GM23338 (cell line): ENCODE measurements around the gene RPTOR. TPM values are rescaled to one million over a fixed set of nuclear protein-coding genes. Genes with fewer than 3 reads are reported as not detected.

Experiments
- ATAC-seq: fragments of 200-7000 bp; cut with Tn5 transposase; 3 replicates; pipeline ENCODE4 v1.9.1; 2020
- DNase-seq: peaks from one replicate; pipeline ENCODE4 v3.0.0-alpha.2; 2015; ENCODE audit warnings: low spot score
- H2AFZ ChIP-seq: fragments of 200-600 bp; sonication (generic); 2 replicates; pipeline ENCODE4 v1.8.0; 2016; ENCODE audit warnings: antibody characterized with exemption, mild to moderate bottlenecking, moderate library complexity
- H3F3A ChIP-seq: fragments of 200-600 bp; sonication (generic); replicated peaks from 2 replicates; pipeline ENCODE4 v1.8.0; 2017; ENCODE audit warnings: antibody characterized with exemption, mixed run types, low read depth
- H3K27ac ChIP-seq: fragments of 200-600 bp; sonication (generic); 2 replicates; pipeline ENCODE4 v1.6.1; 2016; ENCODE audit warnings: low read depth
- H3K27me3 ChIP-seq: fragments of 200-600 bp; sonication (generic); 2 replicates; pipeline ENCODE4 v1.8.0; 2016; ENCODE audit warnings: mild to moderate bottlenecking, mixed run types, moderate library complexity; ENCODE audit not compliant: insufficient read depth
- H3K36me3 ChIP-seq: fragments of 200-600 bp; sonication (generic); 2 replicates; pipeline ENCODE4 v1.8.0; 2016; ENCODE audit warnings: mild to moderate bottlenecking; ENCODE audit not compliant: insufficient read depth
- H3K4me1 ChIP-seq: fragments of 200-600 bp; sonication (generic); 2 replicates; pipeline ENCODE4 v1.8.0; 2016; ENCODE audit warnings: mild to moderate bottlenecking, moderate library complexity; ENCODE audit not compliant: insufficient read depth
- H3K4me2 ChIP-seq: fragments of 200-600 bp; sonication (generic); 2 replicates; pipeline ENCODE4 v1.7.1; 2017; ENCODE audit warnings: mixed run types
- H3K4me3 ChIP-seq: fragments of 200-600 bp; sonication (generic); 2 replicates; pipeline ENCODE4 v1.6.1; 2016; ENCODE audit warnings: mixed run types
- H3K79me2 ChIP-seq: fragments of 200-600 bp; sonication (generic); replicated peaks from 2 replicates; pipeline ENCODE4 v1.8.0; 2017; ENCODE audit warnings: mild to moderate bottlenecking; ENCODE audit not compliant: insufficient read depth
- H3K9me2 ChIP-seq: fragments of 200-600 bp; sonication (generic); 2 replicates; pipeline ENCODE4 v1.8.0; 2017; ENCODE audit not compliant: insufficient read depth
- H4K20me1 ChIP-seq: fragments of 200-600 bp; sonication (generic); replicated peaks from 2 replicates; pipeline ENCODE4 v1.8.0; 2017; ENCODE audit warnings: mild to moderate bottlenecking; ENCODE audit not compliant: insufficient read depth
- H3K27ac Mint-ChIP-seq: 2 replicates; pipeline ENCODE4 v1.8.0; 2020; ENCODE audit warnings: inconsistent platforms, mild to moderate bottlenecking, moderate library complexity, mixed read lengths
- H3K27me3 Mint-ChIP-seq: 3 replicates; pipeline ENCODE4 v1.8.0; 2022; ENCODE audit warnings: low read depth, mild to moderate bottlenecking, moderate library complexity, mixed read lengths, inconsistent platforms; ENCODE audit not compliant: insufficient read depth, poor library complexity
- H3K36me3 Mint-ChIP-seq: 3 replicates; pipeline ENCODE4 v1.8.0; 2021; ENCODE audit warnings: low read depth, mild to moderate bottlenecking, inconsistent platforms, moderate library complexity, mixed read lengths
- H3K4me1 Mint-ChIP-seq: 3 replicates; pipeline ENCODE4 v1.8.0; 2020; ENCODE audit warnings: mild to moderate bottlenecking, inconsistent platforms, mixed read lengths
- H3K4me3 Mint-ChIP-seq: 3 replicates; pipeline ENCODE4 v1.8.0; 2021; ENCODE audit warnings: moderate library complexity, mild to moderate bottlenecking, inconsistent platforms, mixed read lengths
- H3K9me3 Mint-ChIP-seq: 3 replicates; pipeline ENCODE4 v1.8.0; 2020; ENCODE audit warnings: moderate library complexity, mild to moderate bottlenecking, inconsistent platforms, mixed read lengths
- CREB1 ChIP-seq: fragments of 250-450 bp; sonication (Bioruptor Pico); IDR thresholded peaks from 2 replicates; pipeline ENCODE4 v1.5.0; 2020; ENCODE audit warnings: low read depth, mild to moderate bottlenecking, moderate library complexity
- CTCF ChIP-seq, 2 experiments: fragments of 200-600 bp in 1 of 2; sonication (generic) in 1 of 2; conservative IDR thresholded peaks; 2 replicates each; pipeline versions ENCODE4 v1.5.1 to v1.6.1; 2016 to 2017; ENCODE audit warnings: antibody characterized with exemption in 2 of 2, low read depth in 2 of 2, mild to moderate bottlenecking in 2 of 2, moderate library complexity in 1 of 2
- ETS1 ChIP-seq: IDR thresholded peaks from 2 replicates; pipeline ENCODE4 v1.6.1; 2016; ENCODE audit warnings: antibody characterized with exemption
- EZH2phosphoT487 ChIP-seq: fragments of 200-600 bp; sonication (generic); IDR thresholded peaks from one replicate; pipeline ENCODE4 v1.8.1; 2018; ENCODE audit warnings: antibody characterized with exemption; ENCODE audit not compliant: unreplicated experiment
- JUNB ChIP-seq: IDR thresholded peaks from one replicate; pipeline ENCODE4 v1.6.1; 2016; ENCODE audit warnings: antibody characterized with exemption; ENCODE audit not compliant: unreplicated experiment
- POLR2AphosphoS5 ChIP-seq: IDR thresholded peaks from 2 replicates; pipeline ENCODE4 v1.6.1; 2016; ENCODE audit warnings: antibody characterized with exemption, low read depth
- REST ChIP-seq: IDR thresholded peaks from one replicate; pipeline ENCODE4 v1.6.1; 2018; ENCODE audit warnings: antibody characterized with exemption; ENCODE audit not compliant: unreplicated experiment
- STAT1 ChIP-seq: IDR thresholded peaks from one replicate; pipeline ENCODE4 v1.6.1; 2016; ENCODE audit warnings: antibody characterized with exemption; ENCODE audit not compliant: unreplicated experiment
- ZNF114 ChIP-seq: fragments of 250-450 bp; sonication (Bioruptor Pico); IDR thresholded peaks from 2 replicates; pipeline ENCODE4 v1.5.0; 2020; ENCODE audit warnings: mild to moderate bottlenecking, moderate library complexity
- ZNF462 ChIP-seq: fragments of 250-450 bp; sonication (Bioruptor Pico); IDR thresholded peaks from 2 replicates; pipeline ENCODE4 v1.5.0; 2020; ENCODE audit warnings: mild to moderate bottlenecking, moderate library complexity
- polyA plus RNA-seq: library from polyadenylated mRNA; unstranded; fragments of >200 nt; fragmentation: Nextera tagmentation; extraction: Ambion mirVana; gene quantifications from 2 replicates; pipeline ENCODE4 v1.2.1, GENCODE V29; 2016
- total RNA-seq: library from RNA; depleted of rRNA; stranded (reverse); fragments of >200 nt; shearing (Covaris generic); gene quantifications from 2 replicates; pipeline ENCODE4 v1.2.3, GENCODE V29; 2014

Gene RPTOR
- total and polyA plus RNA-seq, 2 experiments from 2014 or later = 9.5 to 38.0 TPM

GRCh38 chr17:80762076-80762475 lies 217.4 kb downstream of the RPTOR start:
- Mint-ChIP-seq H3K36me3 (no peaks in the 10 kb centered on the region; the same call in 2 of the 3 replicates), H3K27ac (no peak overlapping the region), H3K4me1 (peaks cover 12% of the 10 kb centered on the region), H3K4me3 (no peak overlapping the region), H3K9me3 (no peaks in the 10 kb centered on the region), H3K27me3 (no peaks in the 10 kb centered on the region)
- Histone ChIP-seq H3F3A (no peaks in the 10 kb centered on the region), H3K36me3 (no peaks in the 10 kb centered on the region), H3K4me1 (no peaks in the 10 kb centered on the region), H3K27me3 (no peaks in the 10 kb centered on the region), H3K9me2 (no peaks in the 10 kb centered on the region), H3K27ac (no peak overlapping the region), H3K4me2 (no peak overlapping the region), H3K79me2 (no peaks in the 10 kb centered on the region), H2AFZ (no peak overlapping the region), H4K20me1 (no peaks in the 10 kb centered on the region; the same call in 1 of the 2 replicates), H3K4me3 (no peak overlapping the region)
- no peak for TF ChIP-seq REST
- TF ChIP-seq CTCF (conservative IDR thresholded peaks at IDR 0.05; ENCODE audit: low read depth in 2 of 2) = no peak
- no peak for TF ChIP-seq ZNF114 (CRISPR knock-in tag)
- no peak for TF ChIP-seq ETS1
- no peak for TF ChIP-seq JUNB
- TF ChIP-seq POLR2AphosphoS5 = no peak
- no peak for TF ChIP-seq CREB1 (CRISPR knock-in tag)
- no peak for TF ChIP-seq EZH2phosphoT487
- no peak for TF ChIP-seq STAT1
- TF ChIP-seq ZNF462 (CRISPR knock-in tag) = no peak
- DNase-seq (no peak), ATAC-seq (no peak)
